Uterus (tissue), 4 donors: ENCODE data around the gene CAMK1D. TPM values are rescaled to one million over a fixed set of nuclear protein-coding genes. Genes with fewer than 3 reads are reported as not detected.
"Not testable (repeated sequence)": the region's sequence is repeated elsewhere in the genome, so short reads cannot be mapped to it uniquely, and the experiment has no call there.

Source experiments
- DNase-seq, 2 donors: peaks; one replicate each; pipeline ENCODE4 v3.0.0-alpha.2; 2019 to 2020
- H3K27ac ChIP-seq, 2 donors: fragments of 200-600 bp; sonication (generic); 1 replicate in 1 of 2; 2 replicates in 1 of 2; pipeline ENCODE4 v1.5.1; 2016 to 2018
- H3K27me3 ChIP-seq, 2 donors: fragments of 200-600 bp; sonication (generic); one replicate each; pipeline ENCODE4 v1.5.1; 2018 to 2019; ENCODE audit warnings: control low read depth in 1 of 2
- H3K36me3 ChIP-seq, 2 donors: fragments of 200-600 bp; sonication (generic); one replicate each; pipeline ENCODE4 v1.5.1; 2019; ENCODE audit warnings: control low read depth in 1 of 2
- H3K4me1 ChIP-seq, 2 donors: fragments of 200-600 bp; sonication (generic); one replicate each; pipeline ENCODE4 v1.5.1; 2018 to 2019; ENCODE audit warnings: control low read depth in 1 of 2
- H3K4me3 ChIP-seq, 2 donors: fragments of 200-600 bp; sonication (generic); 1 replicate in 1 of 2; 2 replicates in 1 of 2; pipeline ENCODE4 v1.5.1; 2018 to 2019; ENCODE audit warnings: mild to moderate bottlenecking in 1 of 2
- H3K9me3 ChIP-seq, 2 donors: fragments of 200-600 bp; sonication (generic); one replicate each; pipeline ENCODE4 v1.5.1; 2019; ENCODE audit warnings: control low read depth in 1 of 2
- POLR2A ChIP-seq, 2 donors: fragments of 450-650 bp; IDR thresholded peaks; one replicate each; pipeline ENCODE4 v1.6.1; 2016; ENCODE audit warnings: antibody characterized with exemption in 2 of 2, mild to moderate bottlenecking in 1 of 2, moderate library complexity in 1 of 2
- intact Hi-C: fragments of 100-400 bp; cut with DNase I; formaldehyde crosslinking; loops from one replicate; pipeline ENCODE4 v1.15.1; 2023; ENCODE audit warnings: low total_unique reads
- total RNA-seq, 4 donors: library from RNA; depleted of rRNA in 3 of 4; stranded (reverse); fragments of >200 nt in 3 of 4; gene quantifications; one replicate each; pipeline versions ENCODE4 v1.1.0 to v1.2.4, GENCODE V29; 2014 to 2023
- TF ChIP-seq, protein P1 (sequence below), 4 experiments: fragments of 200-600 bp in 2 of 4; fragments of 450-650 bp in 2 of 4; sonication (generic) in 2 of 4; IDR thresholded peaks; one replicate each; pipeline ENCODE4 v1.5.1; 2016 to 2019; ENCODE audit warnings: antibody characterized with exemption in 4 of 4, mild to moderate bottlenecking in 2 of 4, moderate library complexity in 1 of 4
- donor health status: DM: yes; HTN: yes; CAD: no.

CAMK1D gene
- total RNA-seq, 4 donors from 2014 or later = 3.5 to 48.4 (median 10.8) TPM

DNA sequence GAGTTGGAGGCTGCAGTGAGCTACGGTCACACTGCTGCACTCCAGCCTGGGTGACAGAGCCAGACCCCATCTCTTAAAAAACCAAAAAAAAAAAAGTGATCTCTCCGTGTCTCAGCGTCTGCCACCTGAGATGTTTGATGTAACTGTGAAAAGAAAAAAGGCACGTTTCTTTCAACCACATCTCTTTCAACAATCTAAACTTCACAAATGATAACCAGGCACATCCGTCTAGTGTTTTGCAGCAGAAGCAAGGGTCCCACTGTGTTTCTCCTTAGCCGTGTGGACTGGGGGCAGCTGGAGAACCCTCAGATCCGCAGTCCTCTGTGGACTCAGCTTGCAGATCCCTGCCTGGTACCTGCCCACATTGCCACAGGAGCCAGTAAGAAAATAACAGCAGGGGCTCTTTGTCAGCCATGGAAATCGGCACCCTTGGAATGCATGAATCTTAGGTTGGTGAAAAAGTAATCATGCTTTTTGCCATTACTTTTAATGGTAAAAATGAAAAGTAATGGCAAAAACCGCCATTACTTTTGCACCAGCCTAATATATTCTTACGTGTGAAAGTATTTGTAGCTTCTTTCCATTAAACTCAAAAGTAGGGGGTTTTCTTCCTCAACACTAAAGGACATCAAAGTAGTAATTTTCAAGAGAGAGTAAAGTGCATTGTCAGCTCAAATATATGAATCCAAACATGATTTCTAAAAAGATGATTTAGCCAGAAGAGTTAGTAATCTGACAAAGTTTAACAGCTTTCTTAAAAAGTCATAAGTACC, 375.6 kb downstream of the CAMK1D start:
- Histone ChIP-seq H3K9me3 (no peaks in the 10 kb centered on the region), H3K27me3 (no peaks in the 10 kb centered on the region), H3K36me3 (no peaks in the 10 kb centered on the region), H3K27ac (no peak overlapping the region), H3K4me1 (no peaks in the 10 kb centered on the region), H3K4me3 (no peak overlapping the region)
- intact Hi-C loops = no loop called here
- no peak for DNase-seq
- no peak for TF ChIP-seq POLR2A (IDR thresholded peaks at IDR 0.05)
- TF ChIP-seq, protein P1, sequence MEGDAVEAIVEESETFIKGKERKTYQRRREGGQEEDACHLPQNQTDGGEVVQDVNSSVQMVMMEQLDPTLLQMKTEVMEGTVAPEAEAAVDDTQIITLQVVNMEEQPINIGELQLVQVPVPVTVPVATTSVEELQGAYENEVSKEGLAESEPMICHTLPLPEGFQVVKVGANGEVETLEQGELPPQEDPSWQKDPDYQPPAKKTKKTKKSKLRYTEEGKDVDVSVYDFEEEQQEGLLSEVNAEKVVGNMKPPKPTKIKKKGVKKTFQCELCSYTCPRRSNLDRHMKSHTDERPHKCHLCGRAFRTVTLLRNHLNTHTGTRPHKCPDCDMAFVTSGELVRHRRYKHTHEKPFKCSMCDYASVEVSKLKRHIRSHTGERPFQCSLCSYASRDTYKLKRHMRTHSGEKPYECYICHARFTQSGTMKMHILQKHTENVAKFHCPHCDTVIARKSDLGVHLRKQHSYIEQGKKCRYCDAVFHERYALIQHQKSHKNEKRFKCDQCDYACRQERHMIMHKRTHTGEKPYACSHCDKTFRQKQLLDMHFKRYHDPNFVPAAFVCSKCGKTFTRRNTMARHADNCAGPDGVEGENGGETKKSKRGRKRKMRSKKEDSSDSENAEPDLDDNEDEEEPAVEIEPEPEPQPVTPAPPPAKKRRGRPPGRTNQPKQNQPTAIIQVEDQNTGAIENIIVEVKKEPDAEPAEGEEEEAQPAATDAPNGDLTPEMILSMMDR (IDR thresholded peaks at IDR 0.05) = no peak

DNA sequence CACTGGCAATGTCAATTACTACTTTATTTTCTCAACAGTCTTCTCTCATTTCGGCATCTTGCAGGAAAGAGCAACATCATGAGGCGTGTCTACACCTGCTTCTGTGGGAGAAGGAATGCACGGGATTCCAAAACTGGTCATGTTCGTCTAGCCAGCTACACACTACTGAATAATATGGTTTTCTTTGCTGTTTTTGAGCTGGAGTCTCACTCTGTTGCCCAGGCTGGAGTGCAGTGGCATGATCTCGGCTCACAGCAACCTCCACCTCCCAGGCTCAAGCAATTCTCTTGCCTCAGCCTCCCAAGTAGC, 376.2 kb downstream of the CAMK1D start:
- H3K9me3 ChIP-seq, DNase-seq, H3K27me3 ChIP-seq, H3K36me3 ChIP-seq, intact Hi-C loops, H3K4me3 ChIP-seq, H3K4me1 ChIP-seq, H3K27ac ChIP-seq: not testable (repeated sequence)

DNA sequence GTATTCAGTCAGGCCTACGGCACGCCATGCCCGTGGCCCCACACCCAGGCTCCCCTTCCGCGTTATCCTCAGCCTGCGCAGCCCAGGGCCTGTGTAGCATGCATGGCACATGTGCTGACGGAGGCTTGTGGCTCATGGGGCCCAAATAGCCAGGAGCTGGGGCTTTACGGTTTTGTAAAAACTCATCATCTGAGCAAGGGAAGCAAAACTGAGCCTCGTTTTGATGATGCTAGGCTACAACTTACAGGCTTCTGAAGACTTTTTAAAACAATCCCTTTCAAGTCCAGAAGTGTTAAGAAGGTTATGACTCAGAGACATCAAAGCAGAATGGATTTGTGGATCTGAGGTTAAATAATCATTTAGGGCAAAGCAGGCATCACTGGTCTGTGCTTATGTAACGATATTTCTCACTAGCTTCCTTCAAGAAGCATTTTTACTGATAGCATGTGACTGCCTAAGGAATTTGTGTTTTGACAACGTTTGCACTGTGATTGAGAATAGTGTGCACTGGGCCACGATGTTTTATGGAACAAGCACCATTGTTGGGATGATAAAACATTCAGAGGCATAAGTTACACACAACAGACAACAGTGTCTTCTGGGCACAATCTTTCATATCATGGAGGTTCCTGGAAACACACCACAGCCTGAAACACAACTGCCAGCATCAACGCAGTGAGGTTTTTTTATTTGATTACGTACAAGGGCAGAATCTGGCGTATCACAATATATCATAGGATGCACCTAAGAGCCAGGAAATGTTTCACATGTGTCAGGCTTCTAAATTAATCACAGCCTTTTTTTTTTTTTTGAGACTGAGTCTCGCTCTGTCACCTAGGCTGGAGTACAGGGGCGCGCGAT, 377.9 kb downstream of the CAMK1D start:
- Histone ChIP-seq H3K9me3 (no peaks in the 10 kb centered on the region), H3K4me1 (no peaks in the 10 kb centered on the region), H3K27me3 (no peaks in the 10 kb centered on the region), H3K36me3 (no peaks in the 10 kb centered on the region), H3K27ac (no peak overlapping the region), H3K4me3 (no peak overlapping the region)
- intact Hi-C loops = no loop called here
- TF ChIP-seq POLR2A (IDR thresholded peaks at IDR 0.05) = no peak
- TF ChIP-seq, protein P1 (IDR thresholded peaks at IDR 0.05) = no peak
- no peak for DNase-seq

DNA sequence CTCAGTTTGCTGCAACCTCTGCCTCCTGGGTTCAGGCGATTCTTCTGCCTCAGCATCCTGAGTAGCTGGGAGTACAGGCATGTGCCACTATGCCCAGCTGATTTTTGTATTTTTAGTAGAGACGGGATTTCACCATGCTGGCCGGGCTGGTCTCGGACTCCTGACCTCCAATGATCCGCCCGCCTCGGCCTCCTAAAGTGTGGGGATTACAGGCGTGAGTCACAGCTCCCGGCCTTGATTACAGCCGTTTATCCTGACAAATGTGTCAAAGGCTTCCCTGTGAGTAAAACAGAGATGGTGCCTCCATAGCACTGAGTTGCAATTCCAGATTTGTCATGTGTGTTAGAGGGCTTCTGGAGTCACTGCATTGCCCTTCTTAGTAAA, 378.5 kb downstream of the CAMK1D start:
- H3K4me3 ChIP-seq = no peak overlapping the region
- H3K36me3 ChIP-seq = no peaks in the 10 kb centered on the region
- H3K27ac ChIP-seq = no peak overlapping the region
- intact Hi-C loops = no loop called here
- H3K27me3 ChIP-seq = no peaks in the 10 kb centered on the region
- DNase-seq = no peak
- H3K4me1 ChIP-seq = no peaks in the 10 kb centered on the region
- no peaks in the 10 kb centered on the region for H3K9me3 ChIP-seq
- TF ChIP-seq, protein P1 (IDR thresholded peaks at IDR 0.05) = no peak
- no peak for TF ChIP-seq POLR2A (IDR thresholded peaks at IDR 0.05)

DNA sequence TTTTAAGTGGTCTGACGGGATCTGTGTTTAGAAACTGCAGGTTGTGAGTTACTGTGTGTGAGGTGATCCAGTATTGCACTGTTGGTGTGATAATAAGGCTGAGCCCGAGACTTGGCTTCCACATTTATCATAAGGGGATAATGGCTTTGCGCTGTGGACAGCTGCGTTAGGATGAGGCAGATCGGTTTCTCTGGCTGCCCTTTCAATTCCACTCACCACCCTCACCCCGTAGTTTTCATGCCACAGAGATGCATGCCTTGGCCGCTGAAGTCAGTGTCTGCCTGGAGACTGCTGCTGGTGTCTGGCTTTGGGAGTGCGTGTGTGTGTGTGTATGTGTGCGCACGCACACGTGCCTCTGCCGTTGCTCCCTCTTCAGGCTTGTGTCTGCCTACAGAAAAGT, 379.1 kb downstream of the CAMK1D start:
- H3K4me3 ChIP-seq = no peak overlapping the region
- no peak for TF ChIP-seq POLR2A (IDR thresholded peaks at IDR 0.05)
- TF ChIP-seq, protein P1 (IDR thresholded peaks at IDR 0.05) = no peak
- intact Hi-C loops = no loop called here

More for the DNA sequence above, 379.1 kb downstream of the CAMK1D start:
- H3K27ac ChIP-seq = no peak overlapping the region
- H3K36me3 ChIP-seq = no peaks in the 10 kb centered on the region
- H3K27me3 ChIP-seq = no peaks in the 10 kb centered on the region
- H3K9me3 ChIP-seq = no peaks in the 10 kb centered on the region
- no peak for DNase-seq
- H3K4me1 ChIP-seq = no peaks in the 10 kb centered on the region
